LNCaP clone FGC (cell line): ENCODE results near the gene ST6GALNAC6.

Experiments
- DNase-seq: peaks from one replicate; pipeline ENCODE4 v3.0.0-alpha.2; 2011; ENCODE audit warnings: low read depth
- H3K4me3 ChIP-seq: 2 replicates; pipeline ENCODE4 v1.5.1; 2011; ENCODE audit warnings: mild to moderate bottlenecking, low read depth, low read length, control low read depth
- TF ChIP-seq, protein P1 (sequence below): IDR thresholded peaks from 2 replicates; pipeline ENCODE4 v1.5.1; 2012; ENCODE audit warnings: mild to moderate bottlenecking; ENCODE audit not compliant: control insufficient read depth, insufficient read depth; ENCODE audit errors: extremely low read depth

Gene ST6GALNAC6

DNA sequence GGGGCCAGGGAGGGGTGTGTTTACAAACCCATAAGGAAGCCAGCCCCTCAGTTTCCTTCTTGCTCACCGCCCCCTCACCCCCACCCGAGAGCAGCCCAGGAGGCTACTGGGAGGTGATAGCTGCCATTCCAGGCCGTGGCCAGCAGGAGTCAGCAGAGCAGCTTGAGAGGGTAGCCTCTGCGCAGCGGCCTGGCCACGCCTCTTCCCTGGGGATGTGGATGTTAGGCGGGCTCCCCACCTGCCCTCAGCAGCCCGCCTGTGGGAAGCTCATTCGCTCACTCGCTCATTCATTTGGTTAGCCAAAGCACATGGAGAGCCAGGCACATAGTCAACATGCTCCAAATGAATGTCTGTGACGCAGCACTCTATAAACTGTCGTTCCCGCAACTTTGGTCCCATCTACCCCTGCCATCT is 44.3 kb upstream of the ST6GALNAC6 start:
- H3K4me3 ChIP-seq, result no peak overlapping the region
- no peak for DNase-seq
- TF ChIP-seq, protein P1, sequence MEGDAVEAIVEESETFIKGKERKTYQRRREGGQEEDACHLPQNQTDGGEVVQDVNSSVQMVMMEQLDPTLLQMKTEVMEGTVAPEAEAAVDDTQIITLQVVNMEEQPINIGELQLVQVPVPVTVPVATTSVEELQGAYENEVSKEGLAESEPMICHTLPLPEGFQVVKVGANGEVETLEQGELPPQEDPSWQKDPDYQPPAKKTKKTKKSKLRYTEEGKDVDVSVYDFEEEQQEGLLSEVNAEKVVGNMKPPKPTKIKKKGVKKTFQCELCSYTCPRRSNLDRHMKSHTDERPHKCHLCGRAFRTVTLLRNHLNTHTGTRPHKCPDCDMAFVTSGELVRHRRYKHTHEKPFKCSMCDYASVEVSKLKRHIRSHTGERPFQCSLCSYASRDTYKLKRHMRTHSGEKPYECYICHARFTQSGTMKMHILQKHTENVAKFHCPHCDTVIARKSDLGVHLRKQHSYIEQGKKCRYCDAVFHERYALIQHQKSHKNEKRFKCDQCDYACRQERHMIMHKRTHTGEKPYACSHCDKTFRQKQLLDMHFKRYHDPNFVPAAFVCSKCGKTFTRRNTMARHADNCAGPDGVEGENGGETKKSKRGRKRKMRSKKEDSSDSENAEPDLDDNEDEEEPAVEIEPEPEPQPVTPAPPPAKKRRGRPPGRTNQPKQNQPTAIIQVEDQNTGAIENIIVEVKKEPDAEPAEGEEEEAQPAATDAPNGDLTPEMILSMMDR, result peak; percentile 97

DNA sequence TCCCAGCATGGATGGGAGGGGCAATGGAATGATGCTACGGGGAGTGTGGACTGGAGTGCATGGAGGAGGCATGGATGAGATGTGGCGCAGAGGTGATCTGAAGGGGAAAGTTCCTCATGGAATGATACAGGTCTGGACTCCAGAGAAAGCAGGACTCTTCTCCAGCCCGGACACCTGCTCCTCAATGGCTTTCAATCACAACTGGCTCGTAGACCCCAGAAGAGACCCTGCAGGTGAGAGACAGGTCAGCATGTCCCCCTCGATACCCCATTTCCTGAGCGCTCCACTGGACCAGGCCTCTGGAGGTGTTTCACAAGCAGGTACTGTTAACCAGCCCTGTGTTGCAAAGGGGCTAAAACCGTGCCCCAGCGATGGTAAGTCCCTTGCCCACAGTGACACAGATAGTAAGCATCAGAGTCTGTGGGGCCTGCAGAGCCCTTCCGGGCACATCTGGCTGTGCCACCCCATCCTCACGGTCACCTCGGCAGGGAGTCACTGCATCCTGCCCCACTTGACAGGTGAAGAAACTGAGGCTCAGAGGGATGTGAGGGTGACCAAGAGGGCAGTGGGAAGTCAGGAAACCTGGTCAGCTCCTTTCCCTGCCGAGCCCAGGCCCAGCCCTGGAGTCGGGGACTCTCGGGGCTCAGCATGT is 43.7 kb upstream of the ST6GALNAC6 start:
- H3K4me3 ChIP-seq, result no peak overlapping the region
- TF ChIP-seq, protein P1, result no peak
- DNase-seq, result no peak

DNA sequence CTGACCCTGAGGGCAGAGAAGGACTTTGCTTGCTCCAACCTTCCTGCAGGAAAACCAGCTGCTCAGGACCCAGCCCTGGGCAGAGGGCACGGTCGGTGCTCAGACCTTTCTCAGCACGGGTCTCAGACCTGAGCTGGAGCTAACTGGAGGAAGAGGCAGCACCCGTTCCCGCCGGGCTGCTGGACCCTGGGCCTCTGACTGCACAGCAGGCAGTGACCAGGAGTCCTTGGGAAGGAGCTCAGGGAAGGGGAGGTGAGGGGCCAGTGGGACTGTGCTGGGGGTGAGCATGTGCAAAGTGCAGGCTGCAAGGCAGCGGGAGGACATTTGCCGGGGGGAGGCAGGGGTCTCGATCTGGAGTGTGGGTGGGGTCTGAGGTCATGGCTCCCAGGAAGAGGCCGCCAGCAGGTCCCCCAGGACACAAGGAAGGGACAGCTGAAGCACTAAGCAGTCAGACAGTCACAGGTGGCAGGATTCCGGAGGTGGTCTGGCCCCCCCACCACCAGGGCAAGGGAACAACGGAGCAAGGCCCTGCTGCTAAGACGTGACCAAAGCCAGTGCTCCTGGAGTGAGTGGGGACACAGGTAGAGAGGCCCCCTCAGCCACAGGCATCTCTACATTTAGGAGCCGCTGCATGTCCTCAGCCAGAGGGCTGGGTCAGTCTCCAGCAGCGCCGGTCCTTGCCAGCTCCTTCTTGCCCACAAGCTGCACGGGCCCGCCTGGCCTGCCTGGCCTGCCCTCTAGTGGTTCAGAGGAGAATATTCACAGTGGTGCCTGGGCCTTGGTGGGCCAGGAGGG is 43.0 kb upstream of the ST6GALNAC6 start:
- no peak overlapping the region for H3K4me3 ChIP-seq
- TF ChIP-seq, protein P1, result peak; percentile 91
- no peak for DNase-seq

DNA sequence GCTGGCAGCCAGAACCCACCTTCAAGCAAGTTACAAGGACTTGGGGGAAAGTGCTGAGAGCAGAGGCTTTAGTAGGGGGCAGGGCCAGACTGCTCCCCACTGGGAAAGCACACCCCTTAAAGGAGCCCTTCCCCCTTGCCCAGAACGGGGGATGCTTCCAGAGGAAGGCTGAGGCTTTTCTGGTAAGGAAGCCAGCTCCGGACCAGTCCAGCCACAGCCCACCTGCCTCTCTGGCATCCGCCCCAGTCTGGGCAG is 42.5 kb upstream of the ST6GALNAC6 start:
- TF ChIP-seq, protein P1, result no peak
- no peak for DNase-seq
- no peak overlapping the region for H3K4me3 ChIP-seq

DNA sequence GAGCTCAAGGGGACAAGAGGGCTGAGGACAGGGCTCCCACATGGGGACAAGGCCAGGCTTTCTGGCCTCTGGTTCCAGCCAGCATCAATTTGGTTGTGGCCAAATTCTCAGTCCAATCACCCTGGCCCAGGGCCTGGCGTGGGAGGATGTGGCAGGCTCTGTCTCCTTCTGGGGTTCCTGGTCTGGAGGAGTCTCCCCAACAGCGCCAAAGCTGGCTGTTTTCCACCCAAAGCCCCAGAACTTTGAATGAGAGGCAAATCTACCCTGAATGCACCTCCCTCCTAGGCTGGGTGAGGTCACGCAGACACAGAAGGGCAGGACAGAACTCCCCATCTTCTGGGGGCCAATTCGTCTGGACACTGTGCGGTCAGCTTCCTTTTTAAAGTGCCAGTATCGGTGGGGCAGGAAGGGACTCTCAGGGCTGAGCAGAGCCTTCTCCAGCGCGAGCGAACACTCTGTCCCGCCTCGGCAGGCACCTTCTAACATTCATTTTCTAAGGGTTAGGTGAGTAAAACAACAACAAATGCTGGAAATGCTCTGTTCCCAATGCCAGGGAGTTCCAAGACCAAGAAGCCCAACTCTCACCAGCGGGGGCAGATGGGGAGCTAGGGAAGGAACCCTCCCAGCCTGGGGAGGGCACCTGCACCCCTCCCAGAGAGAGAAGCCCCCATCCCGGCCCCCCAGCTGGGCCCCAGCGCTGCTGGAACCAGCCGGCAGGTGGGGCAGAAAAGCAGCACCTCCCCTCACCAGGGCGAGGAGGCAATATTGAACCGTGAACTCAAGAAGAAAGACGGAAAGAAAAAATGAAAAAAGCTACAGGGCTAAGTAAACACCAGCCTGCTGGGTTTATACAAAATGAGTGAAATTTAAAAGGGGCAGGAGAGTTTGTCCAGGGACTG is 41.9 kb upstream of the ST6GALNAC6 start:
- H3K4me3 ChIP-seq, result no peak overlapping the region
- TF ChIP-seq, protein P1, result no peak
- DNase-seq, result no peak

DNA sequence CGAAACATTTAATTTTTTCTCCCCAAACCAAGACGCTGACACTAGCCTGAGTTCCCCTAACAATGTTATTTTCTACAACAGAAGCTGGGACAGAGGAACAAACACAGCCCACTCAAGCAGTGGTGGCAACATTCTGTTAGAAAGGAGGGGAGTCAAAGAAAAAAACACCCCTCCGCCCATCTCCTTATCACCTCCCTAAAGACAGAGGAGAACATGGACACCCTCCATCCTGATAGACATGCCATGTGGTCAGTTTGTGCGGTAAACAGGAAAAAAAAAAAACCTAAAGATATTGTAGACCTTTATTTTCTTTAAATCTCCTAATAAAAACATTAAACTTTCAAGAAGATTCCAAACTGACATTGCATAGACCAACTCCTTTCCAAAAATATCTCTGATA is 41.2 kb upstream of the ST6GALNAC6 start:
- TF ChIP-seq, protein P1, result no peak
- DNase-seq, result no peak
- no peak overlapping the region for H3K4me3 ChIP-seq
